Measurements from ENCODE around the gene NF1.
A peak's percentile ranks its signal among the peaks of the same experiment; 100 is the strongest.
"Not testable (repeated sequence)": the region's sequence is repeated elsewhere in the genome, so short reads cannot be mapped to it uniquely, and the experiment has no call there.

Gene NF1

GRCh38 chr17:31345191-31345747 lies 250.5 kb downstream of the NF1 start:
- not testable (repeated sequence) for DNase-seq

GRCh38 chr17:31349454-31349853 lies 254.7 kb downstream of the NF1 start:
- DNase-seq, result no peak

- no peak for DNase-seq
Observed at GRCh38 chr17:31355935-31356334, 261.2 kb downstream of the NF1 start.

GRCh38 chr17:31357091-31357490 lies 262.3 kb downstream of the NF1 start:
- no peak for DNase-seq

GRCh38 chr17:31357839-31358394 lies 263.1 kb downstream of the NF1 start:
- DNase-seq, result no peak

- no peak for DNase-seq
Observed at GRCh38 chr17:31364012-31364411, 269.2 kb downstream of the NF1 start.

GRCh38 chr17:31366088-31366487 lies 271.3 kb downstream of the NF1 start:
- no peak for DNase-seq

- DNase-seq, result no peak
Observed at GRCh38 chr17:31369266-31369665, 274.5 kb downstream of the NF1 start.

GRCh38 chr17:31371511-31372097 lies 276.8 kb downstream of the NF1 start:
- DNase-seq, result no peak

GRCh38 chr17:31373150-31374093 lies 278.6 kb downstream of the NF1 start:
- peak; percentile 60 for DNase-seq

- DNase-seq, result no peak
Observed at GRCh38 chr17:31374094-31374447, 279.3 kb downstream of the NF1 start.

GRCh38 chr17:31374503-31374902 lies 279.7 kb downstream of the NF1 start:
- no peak for DNase-seq

- no peak for DNase-seq
Observed at GRCh38 chr17:31378638-31379037, 283.9 kb downstream of the NF1 start.

GRCh38 chr17:31379597-31380205 lies 284.9 kb downstream of the NF1 start:
- DNase-seq, result no peak

- DNase-seq, result no peak
Observed at GRCh38 chr17:31381165-31381668, 286.4 kb downstream of the NF1 start.

- DNase-seq, result not testable (repeated sequence)
Observed at GRCh38 chr17:31382668-31383275, 288.0 kb downstream of the NF1 start.

- not testable (repeated sequence) for DNase-seq
Observed at GRCh38 chr17:31383488-31383887, 288.7 kb downstream of the NF1 start.

- DNase-seq, result no peak
Observed at GRCh38 chr17:31385428-31386285, 290.9 kb downstream of the NF1 start.

- DNase-seq, result no peak
Observed at GRCh38 chr17:31386542-31387075, 291.8 kb downstream of the NF1 start.

- DNase-seq, result no peak
Observed at GRCh38 chr17:31387438-31387837, 292.7 kb downstream of the NF1 start.

GRCh38 chr17:31388351-31388750 lies 293.6 kb downstream of the NF1 start:
- no peak for DNase-seq
